HepG2 (cell line): ENCODE measurements around the gene LENEP. TPM values are rescaled to one million over a fixed set of nuclear protein-coding genes. Genes with fewer than 3 reads are reported as not detected.

Experiments used
- CREM ChIP-seq, 2 experiments: sonication (generic) in 1 of 2; formaldehyde crosslinking in 1 of 2; IDR thresholded peaks; 2 replicates each; pipeline versions ENCODE4 v1.4.0 to v1.6.1; 2016 to 2020; ENCODE audit warnings: antibody characterized with exemption in 1 of 2, mild to moderate bottlenecking in 1 of 2, missing genetic modification reagents in 1 of 2
- DNMT3B ChIP-seq: conservative IDR thresholded peaks from 2 replicates; pipeline ENCODE4 v1.6.1; 2016; ENCODE audit warnings: missing biosample characterization, control low read depth
- FOXA1 ChIP-seq, 2 experiments: fragments of 450-650 bp in 1 of 2; sonication (generic) in 1 of 2; formaldehyde crosslinking in 1 of 2; IDR thresholded peaks; 2 replicates each; pipeline versions ENCODE4 v1.4.0 to v1.6.1; 2016 to 2020; ENCODE audit warnings: missing genetic modification reagents in 1 of 2
- HOXA3 ChIP-seq: sonication (generic); formaldehyde crosslinking; IDR thresholded peaks from 2 replicates; pipeline ENCODE4 v1.5.0; 2020; ENCODE audit warnings: missing genetic modification reagents
- KLF9 ChIP-seq: IDR thresholded peaks from 2 replicates; pipeline ENCODE4 v1.6.1; 2016; ENCODE audit warnings: low read depth
- NONO ChIP-seq, 2 experiments: fragments of 450-650 bp in 1 of 2; sonication (generic) in 1 of 2; formaldehyde crosslinking in 1 of 2; IDR thresholded peaks in 1 of 2; conservative IDR thresholded peaks in 1 of 2; 2 replicates each; pipeline versions ENCODE4 v1.6.1 to v1.8.0; 2017 to 2022; ENCODE audit warnings: mild to moderate bottlenecking in 1 of 2, missing genetic modification reagents in 1 of 2, moderate library complexity in 1 of 2
- YEATS4 ChIP-seq: sonication (generic); formaldehyde crosslinking; IDR thresholded peaks from 2 replicates; pipeline ENCODE4 v1.4.0; 2020; ENCODE audit warnings: missing genetic modification reagents, borderline replicate concordance
- ZBTB34 ChIP-seq: sonication (generic); formaldehyde crosslinking; IDR thresholded peaks from 2 replicates; pipeline ENCODE4 v1.8.0; 2022; ENCODE audit warnings: mild to moderate bottlenecking, missing genetic modification reagents
- ZBTB40 ChIP-seq, 2 experiments: fragments of 450-650 bp in 1 of 2; sonication (generic) in 1 of 2; formaldehyde crosslinking in 1 of 2; IDR thresholded peaks; 2 replicates each; pipeline versions ENCODE4 v1.6.1 to v1.8.0; 2016 to 2022; ENCODE audit warnings: antibody characterized with exemption in 1 of 2, mild to moderate bottlenecking in 1 of 2, missing genetic modification reagents in 1 of 2
- ZFY ChIP-seq: sonication (generic); formaldehyde crosslinking; IDR thresholded peaks from 2 replicates; pipeline ENCODE4 v1.4.0; 2020; ENCODE audit warnings: missing genetic modification reagents
- ZNF619 ChIP-seq: sonication (generic); formaldehyde crosslinking; IDR thresholded peaks from 2 replicates; pipeline ENCODE4 v1.4.0; 2020; ENCODE audit warnings: mild to moderate bottlenecking, missing genetic modification reagents
- ZNF788 ChIP-seq: sonication (generic); formaldehyde crosslinking; IDR thresholded peaks from 2 replicates; pipeline ENCODE4 v1.5.0; 2020; ENCODE audit warnings: mild to moderate bottlenecking, missing genetic modification reagents, borderline replicate concordance
- polyA plus RNA-seq, 8 experiments: library from polyadenylated mRNA; depleted of rRNA in 3 of 8; stranded (reverse) in 7 of 8; unstranded in 1 of 8; fragments of >200 nt; fragmentation: Illumina TruSeq in 4 of 8; extraction: Trizol in 4 of 8; gene quantifications; 2 replicates each; pipeline versions ENCODE4 v1.2.1 to v1.2.3, GENCODE V29; 2011 to 2016; ENCODE audit warnings: low read depth in 4 of 8, missing spikeins in 1 of 8, mixed read lengths in 1 of 8; ENCODE audit not compliant: insufficient read depth in 1 of 8
- total RNA-seq, 5 experiments: library from RNA; depleted of rRNA; stranded (reverse); fragments of >200 nt; fragmentation: Illumina TruSeq; extraction: Trizol; gene quantifications; 2 replicates each; pipeline ENCODE4 v1.2.3, GENCODE V29; 2016; ENCODE audit warnings: low read depth in 1 of 5
- TF ChIP-seq, protein P1 (sequence below): sonication (generic); formaldehyde crosslinking; IDR thresholded peaks from 2 replicates; pipeline ENCODE4 v1.4.0; 2020; ENCODE audit warnings: mild to moderate bottlenecking, missing genetic modification reagents

Gene LENEP
- total and polyA plus RNA-seq, 2 of the 13 experiments (the other 11 are each of a cell fraction or from before 2014, with no cell fraction given) = 0.29 TPM; not detected in 1

- TF ChIP-seq KLF9 (no peak), ZNF788 (no peak; the same call in 1 of the 2 replicates), ZBTB34 (peak; percentile 40; the same call in 1 of the 2 replicates), CREM (IDR thresholded peaks at IDR 0.05) (peak; percentile 80), CREM (CRISPR knock-in tag; IDR thresholded peaks at IDR 0.05) (no peak), ZBTB40 (IDR thresholded peaks at IDR 0.05) (peak; percentile 73), ZBTB40 (CRISPR knock-in tag; IDR thresholded peaks at IDR 0.05) (no peak), HOXA3 (CRISPR knock-in tag) (peak; percentile 26; the same call in 1 of the 2 replicates), NONO (IDR thresholded peaks at IDR 0.05) (no peak), NONO (CRISPR knock-in tag; conservative IDR thresholded peaks at IDR 0.05) (peak; percentile 75), YEATS4 (CRISPR knock-in tag) (peak; percentile 64; the same call in 1 of the 2 replicates), FOXA1 (IDR thresholded peaks at IDR 0.05) (no peak), FOXA1 (CRISPR knock-in tag; IDR thresholded peaks at IDR 0.05) (no peak), ZNF619 (CRISPR knock-in tag) (no peak), ZFY (CRISPR knock-in tag) (peak; percentile 57), DNMT3B (CRISPR knock-in tag) (peak; percentile 89)
- TF ChIP-seq, protein P1, sequence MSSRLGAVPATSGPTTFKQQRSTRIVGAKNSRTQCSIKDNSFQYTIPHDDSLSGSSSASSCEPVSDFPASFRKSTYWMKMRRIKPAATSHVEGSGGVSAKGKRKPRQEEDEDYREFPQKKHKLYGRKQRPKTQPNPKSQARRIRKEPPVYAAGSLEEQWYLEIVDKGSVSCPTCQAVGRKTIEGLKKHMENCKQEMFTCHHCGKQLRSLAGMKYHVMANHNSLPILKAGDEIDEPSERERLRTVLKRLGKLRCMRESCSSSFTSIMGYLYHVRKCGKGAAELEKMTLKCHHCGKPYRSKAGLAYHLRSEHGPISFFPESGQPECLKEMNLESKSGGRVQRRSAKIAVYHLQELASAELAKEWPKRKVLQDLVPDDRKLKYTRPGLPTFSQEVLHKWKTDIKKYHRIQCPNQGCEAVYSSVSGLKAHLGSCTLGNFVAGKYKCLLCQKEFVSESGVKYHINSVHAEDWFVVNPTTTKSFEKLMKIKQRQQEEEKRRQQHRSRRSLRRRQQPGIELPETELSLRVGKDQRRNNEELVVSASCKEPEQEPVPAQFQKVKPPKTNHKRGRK = no peak
These were observed 10.3 kb upstream of the LENEP start, which contains the start of gene FLAD1 (continued) for GRCh38 chr1:154982897-154983648.
